PC-9 (cell line): Measurements from ENCODE around the gene NPB. TPM values are rescaled to one million over a fixed set of nuclear protein-coding genes. Genes with fewer than 3 reads are reported as not detected.
A peak's percentile ranks its signal among the peaks of the same experiment; 100 is the strongest.

Source experiments
- BruUV-seq: library from RNA; stranded (reverse); fragments of 400-500 nt; replicated peaks from 2 replicates; lab custom pipeline; 2021; lab: Mats Ljungman, UMichigan
- CTCF ChIA-PET: fragments of 300-600 bp; sonication (Branson Sonifier 250); formaldehyde crosslinking; loops from one replicate; lab custom pipeline; 2022; ENCODE audit warnings: antibody characterized with exemption; lab: Charles Lee
- POLR2A ChIA-PET: fragments of 300-600 bp; sonication (Branson Sonifier 250); formaldehyde crosslinking; loops from one replicate; lab custom pipeline; 2022; ENCODE audit warnings: antibody characterized with exemption; ENCODE audit not compliant: unreplicated experiment; lab: Charles Lee
- DNase-seq, 2 experiments: peaks; one replicate each; pipeline versions ENCODE4 v3.0.0 to v3.0.0-alpha.2; 2015 to 2022; ENCODE audit warnings: mixed read lengths in 1 of 2
- H2AFZ ChIP-seq: fragments of 200-600 bp; sonication (generic); 2 replicates; pipeline ENCODE4 v1.8.1; 2017; ENCODE audit warnings: antibody characterized with exemption
- H3F3A ChIP-seq: fragments of 200-600 bp; sonication (generic); 2 replicates; pipeline ENCODE4 v1.8.1; 2017; ENCODE audit warnings: antibody characterized with exemption, mild to moderate bottlenecking, low read depth; ENCODE audit not compliant: insufficient read depth
- H3K27ac ChIP-seq: fragments of 200-600 bp; sonication (generic); 2 replicates; pipeline ENCODE4 v1.6.1; 2016; ENCODE audit warnings: mixed run types
- H3K27me3 ChIP-seq: fragments of 200-600 bp; sonication (generic); 2 replicates; pipeline ENCODE4 v1.6.1; 2016; ENCODE audit warnings: low read depth, mixed run types; ENCODE audit not compliant: insufficient read depth
- H3K36me3 ChIP-seq: fragments of 200-600 bp; sonication (generic); 2 replicates; pipeline ENCODE4 v1.6.1; 2016; ENCODE audit warnings: low read depth, mixed run types
- H3K4me1 ChIP-seq: fragments of 200-600 bp; sonication (generic); replicated peaks from 2 replicates; pipeline ENCODE4 v1.6.1; 2016; ENCODE audit warnings: mixed run types; ENCODE audit not compliant: insufficient read depth
- H3K4me2 ChIP-seq: fragments of 200-600 bp; sonication (generic); 2 replicates; pipeline ENCODE4 v1.6.1; 2017; ENCODE audit warnings: mixed run types
- H3K4me3 ChIP-seq: fragments of 200-600 bp; sonication (generic); 2 replicates; pipeline ENCODE4 v1.6.1; 2016; ENCODE audit warnings: mixed run types
- H3K79me2 ChIP-seq: fragments of 200-600 bp; sonication (generic); 2 replicates; pipeline ENCODE4 v1.6.1; 2017; ENCODE audit warnings: low read depth, mixed run types
- H3K9me2 ChIP-seq: fragments of 200-600 bp; sonication (generic); 2 replicates; pipeline ENCODE4 v1.8.1; 2017; ENCODE audit warnings: mild to moderate bottlenecking; ENCODE audit not compliant: insufficient read depth
- H3K9me3 ChIP-seq: fragments of 200-600 bp; sonication (generic); 2 replicates; pipeline ENCODE4 v1.8.1; 2016; ENCODE audit warnings: low read depth; ENCODE audit not compliant: insufficient read depth
- H4K20me1 ChIP-seq: fragments of 200-600 bp; sonication (generic); 2 replicates; pipeline ENCODE4 v1.8.1; 2017; ENCODE audit not compliant: insufficient read depth
- EZH2 ChIP-seq: fragments of 200-600 bp; sonication (generic); IDR thresholded peaks from 2 replicates; pipeline ENCODE4 v1.8.0; 2017; ENCODE audit warnings: antibody characterized with exemption, low read depth
- intact Hi-C: fragments of 100-400 bp; cut with micrococcal nuclease; formaldehyde crosslinking; loops from one replicate; pipeline ENCODE4 v1.10.0; 2022; ENCODE audit not compliant: unreplicated experiment
- total RNA-seq: library from RNA; stranded (reverse); gene quantifications from 2 replicates; pipeline ENCODE4 v1.2.3, GENCODE V29; 2021
- TF ChIP-seq, protein P1 (sequence below): fragments of 200-600 bp; sonication (generic); conservative IDR thresholded peaks from 2 replicates; pipeline ENCODE4 v1.6.1; 2017; ENCODE audit warnings: mixed run types, antibody characterized with exemption, mild to moderate bottlenecking, moderate library complexity

NPB gene
- total RNA-seq, 1 experiment from 2014 or later, result 1.1 TPM

DNA sequence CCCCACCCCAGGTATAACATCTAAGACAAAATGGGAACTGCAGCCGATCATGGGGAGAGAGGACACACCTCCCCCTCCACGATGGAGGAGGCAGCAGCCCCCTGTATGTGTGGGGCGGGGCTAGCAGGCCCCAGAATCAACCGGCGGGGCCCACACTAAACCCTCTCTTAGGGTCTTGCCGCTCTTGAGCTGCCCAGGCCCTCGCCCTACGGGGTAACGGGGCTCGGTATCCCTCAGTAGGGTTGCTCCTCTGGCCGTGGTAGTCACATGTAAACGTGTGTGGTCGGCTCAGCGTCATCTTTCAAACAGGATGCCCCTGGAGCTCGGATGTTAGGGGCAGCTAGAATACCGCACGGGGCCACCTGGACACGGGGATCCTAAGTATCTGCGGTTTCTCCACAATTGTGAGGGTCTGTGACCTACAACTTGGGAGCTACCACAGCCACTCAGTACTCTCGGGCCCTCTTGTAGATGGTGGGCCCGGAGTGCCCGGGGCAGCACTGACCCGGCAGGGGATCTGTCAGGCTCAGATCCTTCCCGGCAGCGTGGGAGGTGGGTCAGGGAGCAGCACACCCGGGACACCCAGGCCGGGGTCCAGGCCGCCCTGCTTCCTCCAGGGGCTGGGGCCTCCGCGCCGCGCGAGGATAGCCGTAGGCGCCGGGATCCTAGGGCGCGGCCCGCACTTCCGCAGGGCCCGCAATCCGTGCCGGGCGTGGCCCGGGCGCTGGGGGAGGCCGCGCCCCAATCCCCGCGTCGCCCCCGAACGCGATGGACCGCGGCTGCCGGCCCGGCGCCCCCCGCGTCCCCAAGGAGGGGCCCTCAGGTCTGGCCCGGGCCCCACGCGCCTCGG, 31.7 kb upstream of the NPB start:
- H3K9me2 ChIP-seq, result no peaks in the 10 kb centered on the region
- no peaks in the 10 kb centered on the region for H3K36me3 ChIP-seq
- no peak for TF ChIP-seq EZH2
- TF ChIP-seq, protein P1, sequence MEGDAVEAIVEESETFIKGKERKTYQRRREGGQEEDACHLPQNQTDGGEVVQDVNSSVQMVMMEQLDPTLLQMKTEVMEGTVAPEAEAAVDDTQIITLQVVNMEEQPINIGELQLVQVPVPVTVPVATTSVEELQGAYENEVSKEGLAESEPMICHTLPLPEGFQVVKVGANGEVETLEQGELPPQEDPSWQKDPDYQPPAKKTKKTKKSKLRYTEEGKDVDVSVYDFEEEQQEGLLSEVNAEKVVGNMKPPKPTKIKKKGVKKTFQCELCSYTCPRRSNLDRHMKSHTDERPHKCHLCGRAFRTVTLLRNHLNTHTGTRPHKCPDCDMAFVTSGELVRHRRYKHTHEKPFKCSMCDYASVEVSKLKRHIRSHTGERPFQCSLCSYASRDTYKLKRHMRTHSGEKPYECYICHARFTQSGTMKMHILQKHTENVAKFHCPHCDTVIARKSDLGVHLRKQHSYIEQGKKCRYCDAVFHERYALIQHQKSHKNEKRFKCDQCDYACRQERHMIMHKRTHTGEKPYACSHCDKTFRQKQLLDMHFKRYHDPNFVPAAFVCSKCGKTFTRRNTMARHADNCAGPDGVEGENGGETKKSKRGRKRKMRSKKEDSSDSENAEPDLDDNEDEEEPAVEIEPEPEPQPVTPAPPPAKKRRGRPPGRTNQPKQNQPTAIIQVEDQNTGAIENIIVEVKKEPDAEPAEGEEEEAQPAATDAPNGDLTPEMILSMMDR, result no peak
- peaks cover 65% of the 10 kb centered on the region for H3F3A ChIP-seq
- H3K27me3 ChIP-seq, result no peaks in the 10 kb centered on the region
- no peaks in the 10 kb centered on the region for H3K9me3 ChIP-seq
- peaks cover 29% of the 10 kb centered on the region for H3K79me2 ChIP-seq
- DNase-seq, result peak in 1 of 2 experiments; percentile 46
- peak overlapping the region; percentile 67 for H3K4me3 ChIP-seq
- BruUV-seq, result no TSS peak
- H4K20me1 ChIP-seq, result peaks cover 19% of the 10 kb centered on the region
- 0 out of 2 replicates have a peak, but pooled peaks cover 14% of the 10 kb centered on the region for H3K4me1 ChIP-seq
- H3K27ac ChIP-seq, result peak overlapping the region; percentile 59
- H2AFZ ChIP-seq, result no peak overlapping the region
- intact Hi-C loops, result loop anchor here (2.0 kb wide), 1 partner anchor 152 kb away; the partner anchor contains the start of genes CENPX and LRRC45
- POLR2A ChIA-PET, result interaction anchor here (0.5 to 0.6 kb wide), 2 partner anchors 14 to 510 kb away, joined by 11 to 12 read pairs; no protein-coding TSS in a partner anchor
- peak overlapping the region; percentile 80 for H3K4me2 ChIP-seq
- CTCF ChIA-PET, result interaction anchor here (0.8 kb wide), 1 partner anchor 59 kb away, joined by 3 read pairs; no protein-coding TSS in a partner anchor

DNA sequence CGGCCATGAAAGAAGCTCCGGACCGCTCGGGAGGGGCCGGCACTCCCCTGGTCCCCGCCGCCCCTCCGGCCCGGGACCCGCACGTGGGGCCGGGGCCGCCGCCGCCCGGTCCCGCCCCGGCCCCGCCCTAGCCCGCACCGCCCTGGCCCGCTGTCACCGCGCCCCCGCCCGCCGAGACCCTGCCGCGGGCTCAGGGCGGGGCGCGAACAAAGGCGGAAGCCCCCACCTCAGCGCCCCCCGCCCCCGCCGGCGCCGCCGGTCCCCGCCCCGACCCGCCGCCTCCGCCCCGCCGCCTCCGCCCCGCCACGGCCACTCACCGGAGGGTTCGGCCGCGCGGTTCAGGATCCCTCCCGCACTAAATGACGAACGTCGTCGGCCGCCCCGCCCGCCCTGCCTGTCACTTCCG, 31.1 kb upstream of the NPB start, which contains the start of gene ARHGDIA:
Gene ARHGDIA (minus strand): TSS at position 357 of the 406 bp plus-strand sequence. CDS start 1,407 bp downstream, outside the sequence.
- BruUV-seq, result no TSS peak
- Histone ChIP-seq H3K36me3 (no peaks in the 10 kb centered on the region), H3K9me3 (no peaks in the 10 kb centered on the region), H3K9me2 (no peaks in the 10 kb centered on the region), H3K4me2 (peak within 1 kb of the TSS; percentile 95), H3K27ac (peak within 1 kb of the TSS; percentile 87), H3K27me3 (no peaks in the 10 kb centered on the region), H3K4me1 (0 out of 2 replicates have a peak, but pooled peaks cover 14% of the 10 kb centered on the region), H4K20me1 (peaks cover 17% of the 10 kb centered on the region), H2AFZ (peak within 1 kb of the TSS; percentile 77), H3F3A (peaks cover 59% of the 10 kb centered on the region), H3K79me2 (peaks cover 29% of the 10 kb centered on the region), H3K4me3 (peak within 1 kb of the TSS; percentile 88)
- CTCF ChIA-PET, result no interaction called here
- intact Hi-C loops, result loop anchor here (2.0 kb wide), 1 partner anchor 152 kb away; the partner anchor contains the start of genes CENPX and LRRC45
- POLR2A ChIA-PET, result interaction anchor here (0.5 kb wide), 1 partner anchor 511 kb away, joined by 11 read pairs; no protein-coding TSS in a partner anchor
- no peak for DNase-seq
- TF ChIP-seq, protein P1, result no peak
- TF ChIP-seq EZH2, result no peak
